22Rv1 (cell line): ENCODE data around the gene NHLH1.

ENCODE experiments used
- ZFX ChIP-seq: fragments of 450-650 bp; IDR thresholded peaks from 2 replicates; pipeline ENCODE4 v1.6.1; 2017; ENCODE audit warnings: antibody characterized with exemption, borderline replicate concordance
- TF ChIP-seq, protein P1 (sequence below): fragments of 450-650 bp; IDR thresholded peaks from 2 replicates; pipeline ENCODE4 v1.5.1; 2017; ENCODE audit warnings: mild to moderate bottlenecking

DNA sequence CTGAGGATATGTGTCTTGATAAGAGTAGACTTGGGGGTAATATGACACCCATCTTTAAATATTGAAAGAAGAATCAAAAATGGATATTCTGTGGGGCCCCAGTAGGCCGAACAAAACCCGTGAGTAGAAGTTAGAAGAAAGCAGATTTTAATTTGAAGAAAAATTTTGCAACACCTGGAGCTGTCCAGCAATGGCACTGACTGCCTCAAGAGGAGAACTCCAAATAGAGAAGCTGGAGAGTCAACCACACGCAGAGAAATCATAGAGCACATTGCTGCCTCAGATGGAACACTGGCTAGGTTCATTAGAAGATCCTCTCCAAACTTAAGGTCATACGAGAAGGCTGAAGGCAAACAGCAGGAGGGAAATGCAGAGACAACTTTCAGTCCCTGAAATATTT, 6.8 kb downstream of the NHLH1 start:
- TF ChIP-seq, protein P1, sequence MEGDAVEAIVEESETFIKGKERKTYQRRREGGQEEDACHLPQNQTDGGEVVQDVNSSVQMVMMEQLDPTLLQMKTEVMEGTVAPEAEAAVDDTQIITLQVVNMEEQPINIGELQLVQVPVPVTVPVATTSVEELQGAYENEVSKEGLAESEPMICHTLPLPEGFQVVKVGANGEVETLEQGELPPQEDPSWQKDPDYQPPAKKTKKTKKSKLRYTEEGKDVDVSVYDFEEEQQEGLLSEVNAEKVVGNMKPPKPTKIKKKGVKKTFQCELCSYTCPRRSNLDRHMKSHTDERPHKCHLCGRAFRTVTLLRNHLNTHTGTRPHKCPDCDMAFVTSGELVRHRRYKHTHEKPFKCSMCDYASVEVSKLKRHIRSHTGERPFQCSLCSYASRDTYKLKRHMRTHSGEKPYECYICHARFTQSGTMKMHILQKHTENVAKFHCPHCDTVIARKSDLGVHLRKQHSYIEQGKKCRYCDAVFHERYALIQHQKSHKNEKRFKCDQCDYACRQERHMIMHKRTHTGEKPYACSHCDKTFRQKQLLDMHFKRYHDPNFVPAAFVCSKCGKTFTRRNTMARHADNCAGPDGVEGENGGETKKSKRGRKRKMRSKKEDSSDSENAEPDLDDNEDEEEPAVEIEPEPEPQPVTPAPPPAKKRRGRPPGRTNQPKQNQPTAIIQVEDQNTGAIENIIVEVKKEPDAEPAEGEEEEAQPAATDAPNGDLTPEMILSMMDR = no peak
- TF ChIP-seq ZFX = no peak
